Measurements from ENCODE around the gene FAM78A.
A peak's percentile ranks its signal among the peaks of the same experiment; 100 is the strongest.
"Not testable (repeated sequence)": the region's sequence is repeated elsewhere in the genome, so short reads cannot be mapped to it uniquely, and the experiment has no call there.

FAM78A gene

GRCh38 chr9:131281119-131281965 is 5.0 kb upstream of the FAM78A start:
- DNase-seq (ENCODE audit: low read depth in 3 of 3) = no peak

- no peak for DNase-seq (ENCODE audit: low read depth in 3 of 3)
Measured at GRCh38 chr9:131280660-131281059, 4.3 kb upstream of the FAM78A start.

- DNase-seq (ENCODE audit: low read depth in 3 of 3) = no peak
Measured at GRCh38 chr9:131279863-131280570, 3.7 kb upstream of the FAM78A start.

- no peak for DNase-seq (ENCODE audit: low read depth in 3 of 3)
Measured at GRCh38 chr9:131279196-131279862, 3.0 kb upstream of the FAM78A start.

GRCh38 chr9:131278702-131279111 is 2.4 kb upstream of the FAM78A start:
- no peak for DNase-seq (ENCODE audit: low read depth in 3 of 3)

- DNase-seq (ENCODE audit: low read depth in 3 of 3) = peak in 2 of 3 donors; percentile 46 to 57
Measured at GRCh38 chr9:131277910-131278701, 1.8 kb upstream of the FAM78A start.

GRCh38 chr9:131277287-131277909 is 1.1 kb upstream of the FAM78A start:
- no peak for DNase-seq (ENCODE audit: low read depth in 3 of 3)

GRCh38 chr9:131276891-131277286 is 579 bp upstream of the FAM78A start:
- no peak for DNase-seq (ENCODE audit: low read depth in 3 of 3)

GRCh38 chr9:131275332-131276093 is 797 bp downstream of the FAM78A start:
- no peak for DNase-seq (ENCODE audit: low read depth in 3 of 3)

GRCh38 chr9:131274674-131275331 is 1.5 kb downstream of the FAM78A start:
- DNase-seq (ENCODE audit: low read depth in 3 of 3) = no peak

GRCh38 chr9:131273856-131274673 is 2.2 kb downstream of the FAM78A start:
- no peak for DNase-seq (ENCODE audit: low read depth in 3 of 3)

GRCh38 chr9:131273146-131273855 is 3.0 kb downstream of the FAM78A start:
- DNase-seq (ENCODE audit: low read depth in 3 of 3) = no peak

GRCh38 chr9:131272212-131272611 is 4.1 kb downstream of the FAM78A start:
- DNase-seq (ENCODE audit: low read depth in 3 of 3) = no peak

- no peak for DNase-seq (ENCODE audit: low read depth in 3 of 3)
Measured at GRCh38 chr9:131271506-131271931, 4.8 kb downstream of the FAM78A start.

GRCh38 chr9:131271016-131271273 is 5.4 kb downstream of the FAM78A start:
- DNase-seq (ENCODE audit: low read depth in 3 of 3) = not testable (repeated sequence)

- DNase-seq (ENCODE audit: low read depth in 3 of 3) = no peak
Measured at GRCh38 chr9:131270171-131271015, 5.9 kb downstream of the FAM78A start.

Measured in stimulated activated CD4-positive, alpha-beta T cell treated with anti-CD3 and anti-CD28 coated beads, TNF-alpha, amount 100 ng/mL, for 48 hours (primary cell).